Activated CD8-positive, alpha-beta T cell treated with anti-CD3 and anti-CD28 coated beads for 36 hours (primary cell): Measurements from ENCODE around the gene SHLD1. TPM values are rescaled to one million over a fixed set of nuclear protein-coding genes. Genes with fewer than 3 reads are reported as not detected.

Experiments used
- ATAC-seq: fragments of 200-7000 bp; cut with Tn5 transposase; one replicate; pipeline ENCODE4 v1.10.0; 2021; ENCODE audit warnings: mild to moderate bottlenecking, moderate library complexity
- CTCF ChIA-PET: fragments of 350-600 bp; sonication (Branson Sonifier 250); formaldehyde crosslinking; loops from one replicate; lab custom pipeline; 2021; ENCODE audit warnings: antibody characterized with exemption; lab: Charles Lee
- POLR2A ChIA-PET: fragments of 350-600 bp; sonication (Branson Sonifier 250); formaldehyde crosslinking; loops from one replicate; lab custom pipeline; 2021; ENCODE audit warnings: antibody characterized with exemption; lab: Charles Lee
- DNase-seq: peaks from one replicate; pipeline ENCODE4 v3.0.0-alpha.2; 2020
- H3K27ac Mint-ChIP-seq: one replicate; pipeline ENCODE4 v1.8.0; 2021; ENCODE audit warnings: mild to moderate bottlenecking, mixed read lengths
- H3K27me3 Mint-ChIP-seq: one replicate; pipeline ENCODE4 v1.8.0; 2021; ENCODE audit warnings: mixed read lengths
- H3K36me3 Mint-ChIP-seq: one replicate; pipeline ENCODE4 v1.8.0; 2021; ENCODE audit warnings: low read depth, mixed read lengths
- H3K4me1 Mint-ChIP-seq: one replicate; pipeline ENCODE4 v1.8.0; 2021; ENCODE audit warnings: low read depth, mixed read lengths
- H3K4me3 Mint-ChIP-seq: one replicate; pipeline ENCODE4 v1.8.0; 2021; ENCODE audit warnings: mild to moderate bottlenecking, moderate library complexity, mixed read lengths
- H3K9me3 Mint-ChIP-seq: one replicate; pipeline ENCODE4 v1.8.0; 2021; ENCODE audit warnings: mixed read lengths
- intact Hi-C: fragments of 100-400 bp; cut with micrococcal nuclease; formaldehyde crosslinking; loops from one replicate; pipeline ENCODE4 v1.10.0; 2022
- total RNA-seq, 2 experiments: library from RNA; stranded (reverse); gene quantifications; one replicate each; pipeline ENCODE4 v1.2.3, GENCODE V29; 2021
- TF ChIP-seq, protein P1 (sequence below): fragments of 200-600 bp; IDR thresholded peaks from one replicate; pipeline ENCODE4 v1.8.0; 2022; ENCODE audit warnings: antibody characterized with exemption, mild to moderate bottlenecking

The SHLD1 gene
- total RNA-seq, 2 experiments from 2014 or later, result 6.5 to 6.9 TPM

DNA sequence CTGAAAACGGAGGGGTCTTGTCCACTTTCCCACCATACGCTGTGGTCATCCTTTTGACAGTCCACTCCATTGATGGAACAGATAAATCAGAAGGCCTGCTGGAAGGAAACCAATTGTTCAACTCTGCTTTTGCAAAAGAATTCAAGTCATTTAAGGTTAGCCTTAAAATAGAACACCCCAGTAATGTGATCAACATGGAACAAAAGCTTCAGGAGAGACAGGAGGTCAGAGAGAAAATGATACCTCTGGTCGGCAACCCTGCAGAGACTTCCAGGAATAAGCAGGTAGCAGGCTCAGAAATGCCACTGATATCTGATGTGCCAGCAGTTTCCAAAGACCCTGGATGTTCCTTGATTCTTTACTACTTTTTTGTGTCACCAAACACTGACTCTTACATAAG, 39.6 kb upstream of the SHLD1 start:
- Mint-ChIP-seq H3K4me1 (peaks cover 17% of the 10 kb centered on the region), H3K9me3 (peaks cover 7% of the 10 kb centered on the region), H3K27ac (no peak overlapping the region), H3K4me3 (no peak overlapping the region), H3K36me3 (no peaks in the 10 kb centered on the region), H3K27me3 (no peaks in the 10 kb centered on the region)
- ChIA-PET CTCF (no interaction called here), POLR2A (no interaction called here)
- intact Hi-C loops, result no loop called here
- DNase-seq (no peak), ATAC-seq (no peak)
- TF ChIP-seq, protein P1, sequence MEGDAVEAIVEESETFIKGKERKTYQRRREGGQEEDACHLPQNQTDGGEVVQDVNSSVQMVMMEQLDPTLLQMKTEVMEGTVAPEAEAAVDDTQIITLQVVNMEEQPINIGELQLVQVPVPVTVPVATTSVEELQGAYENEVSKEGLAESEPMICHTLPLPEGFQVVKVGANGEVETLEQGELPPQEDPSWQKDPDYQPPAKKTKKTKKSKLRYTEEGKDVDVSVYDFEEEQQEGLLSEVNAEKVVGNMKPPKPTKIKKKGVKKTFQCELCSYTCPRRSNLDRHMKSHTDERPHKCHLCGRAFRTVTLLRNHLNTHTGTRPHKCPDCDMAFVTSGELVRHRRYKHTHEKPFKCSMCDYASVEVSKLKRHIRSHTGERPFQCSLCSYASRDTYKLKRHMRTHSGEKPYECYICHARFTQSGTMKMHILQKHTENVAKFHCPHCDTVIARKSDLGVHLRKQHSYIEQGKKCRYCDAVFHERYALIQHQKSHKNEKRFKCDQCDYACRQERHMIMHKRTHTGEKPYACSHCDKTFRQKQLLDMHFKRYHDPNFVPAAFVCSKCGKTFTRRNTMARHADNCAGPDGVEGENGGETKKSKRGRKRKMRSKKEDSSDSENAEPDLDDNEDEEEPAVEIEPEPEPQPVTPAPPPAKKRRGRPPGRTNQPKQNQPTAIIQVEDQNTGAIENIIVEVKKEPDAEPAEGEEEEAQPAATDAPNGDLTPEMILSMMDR, result no peak

DNA sequence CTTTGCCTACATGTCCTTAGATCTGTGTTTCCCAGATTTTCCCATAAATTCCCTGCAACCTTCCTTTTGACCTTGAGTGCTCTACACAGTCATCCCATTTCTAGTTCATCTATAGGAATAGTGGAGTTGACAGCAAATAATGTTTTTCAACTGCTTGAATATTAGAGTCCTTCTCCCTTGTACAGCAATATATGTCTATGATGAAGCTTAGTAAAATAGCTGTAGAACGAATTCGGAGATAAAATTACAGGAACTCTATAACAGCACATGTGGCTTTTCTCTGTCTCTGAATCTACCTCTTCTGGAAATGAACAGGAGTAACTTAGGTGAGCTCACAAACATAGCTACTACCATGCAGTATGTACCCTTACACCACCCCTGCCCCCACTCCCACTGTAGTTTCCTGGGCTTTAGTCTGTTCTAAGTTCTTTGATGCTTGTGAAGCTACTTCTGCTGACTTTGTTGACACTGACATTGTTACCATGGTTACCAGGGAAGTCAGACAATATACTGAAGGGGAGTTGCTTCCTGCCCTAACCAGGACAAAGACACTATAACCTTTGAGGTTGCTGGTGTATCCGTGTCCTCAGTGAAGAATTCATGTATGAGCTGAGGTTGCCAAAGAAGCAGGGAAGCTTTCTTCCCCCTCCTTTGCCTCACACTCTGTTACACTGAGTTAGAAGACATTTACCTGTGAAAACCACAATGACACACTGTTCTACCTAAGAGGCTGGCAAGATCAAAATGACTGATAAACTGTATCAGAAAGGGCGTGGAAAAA, 35.8 kb upstream of the SHLD1 start:
- CTCF ChIA-PET, result interaction anchor here (1.0 kb wide), 2 partner anchors 24 to 186 kb away, joined by 3 read pairs; no protein-coding TSS in a partner anchor
- DNase-seq (peak; percentile 74), ATAC-seq (peak; percentile 93)
- Mint-ChIP-seq H3K27me3 (no peaks in the 10 kb centered on the region), H3K27ac (peak overlapping the region; percentile 64), H3K4me1 (peaks cover 28% of the 10 kb centered on the region), H3K9me3 (peaks cover 10% of the 10 kb centered on the region), H3K4me3 (no peak overlapping the region), H3K36me3 (no peaks in the 10 kb centered on the region)
- TF ChIP-seq, protein P1, result no peak
- POLR2A ChIA-PET, result interaction anchor here (0.6 to 1.3 kb wide), 4 partner anchors 13 to 151 kb away, joined by 3 to 4 read pairs (median 3); no protein-coding TSS in a partner anchor
- intact Hi-C loops, result no loop called here

DNA sequence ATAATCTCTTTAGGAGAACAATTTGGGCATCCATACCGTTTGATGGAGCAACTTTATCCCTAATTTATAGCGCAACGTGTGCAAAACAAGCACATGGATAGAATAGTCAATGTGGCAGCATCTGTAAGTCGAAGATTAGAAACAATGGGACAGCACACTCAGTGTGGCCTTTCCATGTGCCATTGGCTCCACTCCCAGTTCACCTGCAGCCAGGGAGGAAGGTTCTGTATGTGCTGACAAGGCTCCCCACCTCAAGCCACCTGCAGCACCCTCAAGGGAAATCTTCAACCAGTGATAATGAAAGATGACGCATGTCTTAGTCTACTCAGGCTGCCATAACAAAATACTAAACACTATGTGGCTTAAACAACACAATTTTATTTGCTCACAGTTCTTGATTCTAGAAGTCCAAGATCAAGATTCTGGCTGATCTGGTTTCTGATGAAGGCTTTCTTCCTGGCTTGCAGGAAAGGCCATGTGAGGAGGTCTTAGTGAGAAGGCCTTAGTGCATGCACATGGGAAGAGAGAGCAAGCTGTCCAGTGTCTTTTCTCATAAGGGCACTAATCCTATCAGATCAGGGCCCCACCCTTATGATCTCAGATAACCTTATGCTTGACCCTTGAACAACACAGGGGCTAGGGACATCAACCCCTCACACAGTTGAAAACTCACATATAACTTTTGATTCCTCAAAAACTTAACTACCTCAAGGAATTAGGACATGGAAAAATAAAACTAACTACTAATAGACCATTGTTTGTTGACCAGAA, 34.9 kb upstream of the SHLD1 start:
- Mint-ChIP-seq H3K27me3 (no peaks in the 10 kb centered on the region), H3K27ac (peak overlapping the region; percentile 64), H3K4me3 (no peak overlapping the region), H3K9me3 (peaks cover 10% of the 10 kb centered on the region), H3K4me1 (peaks cover 35% of the 10 kb centered on the region), H3K36me3 (no peaks in the 10 kb centered on the region)
- ChIA-PET POLR2A (interaction anchor here (0.9 to 1.3 kb wide), 2 partner anchors 56 to 110 kb away, joined by 3 to 4 read pairs; no protein-coding TSS in a partner anchor), CTCF (interaction anchor here (1.0 kb wide), 2 partner anchors 23 to 187 kb away, joined by 3 read pairs; no protein-coding TSS in a partner anchor)
- intact Hi-C loops, result no loop called here
- peak; percentile 6 for ATAC-seq
- TF ChIP-seq, protein P1, result no peak
- peak; percentile 10 for DNase-seq

DNA sequence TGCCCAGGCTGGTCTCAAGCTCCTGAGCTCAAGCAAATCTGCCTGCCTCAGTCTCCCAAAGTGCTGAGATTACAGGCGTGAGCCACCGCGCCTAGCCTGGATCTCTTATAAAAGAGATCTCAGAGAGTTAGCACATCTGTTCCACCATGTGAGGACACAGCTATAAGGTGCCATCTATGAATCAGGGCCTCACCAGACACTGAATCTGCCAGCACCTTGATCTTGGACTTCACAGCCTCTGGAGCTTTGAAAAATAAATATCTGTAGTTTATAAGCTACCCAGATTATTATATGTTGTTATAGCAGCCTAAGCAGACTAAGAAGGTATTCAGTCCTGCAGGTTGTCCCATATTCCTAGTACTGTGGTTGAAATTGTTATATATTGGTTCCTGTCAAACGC, 33.2 kb upstream of the SHLD1 start:
- intact Hi-C loops, result no loop called here
- no peak overlapping the region for H3K27ac Mint-ChIP-seq
- DNase-seq (no peak), ATAC-seq (no peak)
- H3K36me3 Mint-ChIP-seq, result no peaks in the 10 kb centered on the region
- TF ChIP-seq, protein P1, result no peak
- ChIA-PET POLR2A (no interaction called here), CTCF (interaction anchor here (1.1 to 1.9 kb wide), 3 partner anchors 9 to 71 kb away, joined by 3 to 8 read pairs (median 5); no protein-coding TSS in a partner anchor)
- H3K27me3 Mint-ChIP-seq, result no peaks in the 10 kb centered on the region
- H3K4me1 Mint-ChIP-seq, result peaks cover 36% of the 10 kb centered on the region
- peaks cover 10% of the 10 kb centered on the region for H3K9me3 Mint-ChIP-seq
- no peak overlapping the region for H3K4me3 Mint-ChIP-seq
